Glutamatergic neuron (in vitro differentiated cells): ENCODE data around the gene TRIM68. TPM values are rescaled to one million over a fixed set of nuclear protein-coding genes. Genes with fewer than 3 reads are reported as not detected.
A peak's percentile ranks its signal among the peaks of the same experiment; 100 is the strongest.

Source experiments
- DNase-seq: peaks from one replicate; pipeline ENCODE4 v3.0.0; 2022
- H3K27ac Mint-ChIP-seq: one replicate; pipeline ENCODE4 v1.8.0; 2020; ENCODE audit warnings: mild to moderate bottlenecking, mixed read lengths, inconsistent platforms; ENCODE audit not compliant: unreplicated experiment
- H3K27me3 Mint-ChIP-seq: one replicate; pipeline ENCODE4 v1.8.0; 2020; ENCODE audit warnings: mild to moderate bottlenecking, moderate library complexity, mixed read lengths, inconsistent platforms; ENCODE audit not compliant: unreplicated experiment
- H3K36me3 Mint-ChIP-seq: one replicate; pipeline ENCODE4 v1.8.0; 2020; ENCODE audit warnings: mild to moderate bottlenecking, mixed read lengths, inconsistent platforms; ENCODE audit not compliant: unreplicated experiment
- H3K4me1 Mint-ChIP-seq: one replicate; pipeline ENCODE4 v1.8.0; 2020; ENCODE audit warnings: mild to moderate bottlenecking, low read depth, mixed read lengths, inconsistent platforms; ENCODE audit not compliant: unreplicated experiment
- H3K4me3 Mint-ChIP-seq: one replicate; pipeline ENCODE4 v1.8.0; 2020; ENCODE audit warnings: mild to moderate bottlenecking, mixed read lengths, inconsistent platforms; ENCODE audit not compliant: unreplicated experiment
- H3K9me3 Mint-ChIP-seq: one replicate; pipeline ENCODE4 v1.8.0; 2020; ENCODE audit warnings: mild to moderate bottlenecking, moderate library complexity, mixed read lengths, inconsistent platforms; ENCODE audit not compliant: unreplicated experiment
- total RNA-seq: library from RNA; stranded (reverse); fragmentation: NEBNext Ultra II Directional; extraction: Animal tissue kit (Norgen Biotek cat#: 25700); gene quantifications from one replicate; pipeline ENCODE4 v1.2.1, GENCODE V29; 2021; ENCODE audit not compliant: unreplicated experiment
- TF ChIP-seq, protein P1 (sequence below): fragments of 200-600 bp; sonication (generic); IDR thresholded peaks from one replicate; pipeline ENCODE4 v1.5.0; 2021; ENCODE audit not compliant: partially characterized antibody, unreplicated experiment

The TRIM68 gene
- total RNA-seq, 1 donor from 2014 or later: 3.9 TPM

- Mint-ChIP-seq H3K9me3 (no peaks in the 10 kb centered on the region), H3K27ac (no peak overlapping the region), H3K4me1 (peaks cover 1% of the 10 kb centered on the region), H3K36me3 (no peaks in the 10 kb centered on the region), H3K4me3 (no peak overlapping the region), H3K27me3 (no peaks in the 10 kb centered on the region)
- TF ChIP-seq, protein P1, sequence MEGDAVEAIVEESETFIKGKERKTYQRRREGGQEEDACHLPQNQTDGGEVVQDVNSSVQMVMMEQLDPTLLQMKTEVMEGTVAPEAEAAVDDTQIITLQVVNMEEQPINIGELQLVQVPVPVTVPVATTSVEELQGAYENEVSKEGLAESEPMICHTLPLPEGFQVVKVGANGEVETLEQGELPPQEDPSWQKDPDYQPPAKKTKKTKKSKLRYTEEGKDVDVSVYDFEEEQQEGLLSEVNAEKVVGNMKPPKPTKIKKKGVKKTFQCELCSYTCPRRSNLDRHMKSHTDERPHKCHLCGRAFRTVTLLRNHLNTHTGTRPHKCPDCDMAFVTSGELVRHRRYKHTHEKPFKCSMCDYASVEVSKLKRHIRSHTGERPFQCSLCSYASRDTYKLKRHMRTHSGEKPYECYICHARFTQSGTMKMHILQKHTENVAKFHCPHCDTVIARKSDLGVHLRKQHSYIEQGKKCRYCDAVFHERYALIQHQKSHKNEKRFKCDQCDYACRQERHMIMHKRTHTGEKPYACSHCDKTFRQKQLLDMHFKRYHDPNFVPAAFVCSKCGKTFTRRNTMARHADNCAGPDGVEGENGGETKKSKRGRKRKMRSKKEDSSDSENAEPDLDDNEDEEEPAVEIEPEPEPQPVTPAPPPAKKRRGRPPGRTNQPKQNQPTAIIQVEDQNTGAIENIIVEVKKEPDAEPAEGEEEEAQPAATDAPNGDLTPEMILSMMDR: no peak
- no peak for DNase-seq
These were observed 29.6 kb upstream of the TRIM68 start for GRCh38 chr11:4637662-4638047.

GRCh38 chr11:4636962-4637661 is 29.1 kb upstream of the TRIM68 start, which contains the start of gene OR51D1:
TSS of gene OR51D1 (plus strand) at chr11:4637477. CDS start at chr11:4639791, 2,314 bp downstream.
- Mint-ChIP-seq H3K27ac (no peak within 1 kb of the TSS), H3K9me3 (no peaks in the 10 kb centered on the region), H3K4me1 (no peaks in the 10 kb centered on the region), H3K36me3 (no peaks in the 10 kb centered on the region), H3K4me3 (no peak within 1 kb of the TSS), H3K27me3 (no peaks in the 10 kb centered on the region)
- TF ChIP-seq, protein P1: peak; percentile 89
- peak; percentile 88 for DNase-seq

DNA sequence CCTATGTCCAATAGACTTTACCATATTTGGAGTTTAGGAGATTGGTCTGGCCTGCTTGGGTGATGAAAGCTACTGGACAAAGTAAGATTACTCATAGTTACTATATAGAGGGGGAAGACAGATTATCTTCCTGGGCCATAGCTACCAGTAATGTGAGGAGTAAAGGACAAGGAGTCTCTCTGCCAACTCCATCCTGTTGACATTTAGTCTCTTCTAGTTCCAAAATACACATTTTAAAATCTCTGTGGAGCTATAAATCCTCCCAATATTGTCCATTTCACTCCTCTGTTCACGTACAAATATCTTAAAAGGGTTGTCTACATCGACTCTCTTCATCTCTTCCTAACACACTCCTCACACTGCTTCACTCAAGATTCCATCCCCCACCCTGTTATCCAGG is 28.1 kb upstream of the TRIM68 start:
- DNase-seq: no peak
- TF ChIP-seq, protein P1: no peak
- no peaks in the 10 kb centered on the region for H3K9me3 Mint-ChIP-seq
- H3K27ac Mint-ChIP-seq: no peak overlapping the region
- no peaks in the 10 kb centered on the region for H3K4me1 Mint-ChIP-seq
- no peaks in the 10 kb centered on the region for H3K27me3 Mint-ChIP-seq
- no peak overlapping the region for H3K4me3 Mint-ChIP-seq
- no peaks in the 10 kb centered on the region for H3K36me3 Mint-ChIP-seq

- Mint-ChIP-seq H3K4me1 (peaks cover 5% of the 10 kb centered on the region), H3K4me3 (no peak overlapping the region), H3K9me3 (peaks cover 1% of the 10 kb centered on the region), H3K36me3 (no peaks in the 10 kb centered on the region), H3K27ac (no peak overlapping the region), H3K27me3 (peaks cover 3% of the 10 kb centered on the region)
- TF ChIP-seq, protein P1: peak; percentile 93
- DNase-seq: peak; percentile 84
These were observed 18.4 kb upstream of the TRIM68 start for GRCh38 chr11:4626207-4627099.
